ENCODE results near the gene CRYBB1. TPM values are rescaled to one million over a fixed set of nuclear protein-coding genes. Genes with fewer than 3 reads are reported as not detected.

CRYBB1 gene
- total RNA-seq, 1 donor from 2014 or later: 1.4 TPM

DNA sequence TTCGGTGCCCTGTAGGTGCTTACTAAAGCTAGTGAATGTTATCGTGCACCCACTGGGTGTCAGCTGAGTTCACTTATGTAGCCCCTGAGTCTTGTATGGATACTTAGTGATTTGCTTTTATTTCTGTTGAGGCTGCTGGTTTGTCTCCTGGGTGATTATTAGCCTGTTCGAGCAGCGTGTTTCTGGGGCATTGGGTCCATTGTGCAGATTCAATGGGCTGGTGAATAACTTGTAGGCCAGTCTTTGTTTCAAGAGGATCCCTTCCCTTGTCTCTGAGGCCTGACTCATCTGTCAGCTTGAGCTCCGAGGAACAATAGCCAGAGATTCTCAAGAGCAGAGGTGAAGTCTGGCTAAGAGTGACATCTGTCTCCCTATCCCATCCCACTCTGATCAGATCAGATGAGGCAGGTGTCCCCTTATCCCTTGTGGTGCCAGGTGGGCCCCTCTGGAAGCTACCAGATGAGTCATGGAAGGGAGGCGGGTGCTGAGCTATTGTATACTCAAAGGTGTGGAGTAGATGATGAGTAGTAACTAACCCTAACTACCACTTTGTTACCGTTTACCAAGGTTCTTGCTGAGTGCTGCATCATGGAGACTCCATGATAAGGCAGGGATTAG, 43.2 kb upstream of the CRYBB1 start:
- DNase-seq (no peak), ATAC-seq (no peak)
- H3K36me3 ChIP-seq: no peaks in the 10 kb centered on the region
- H3K27me3 ChIP-seq (ENCODE audit: low read depth): peaks cover 25% of the 10 kb centered on the region
- intact Hi-C loops (cut with DNase I): no loop called here
- H3K27ac ChIP-seq: no peak overlapping the region
- no peak overlapping the region for H3K4me3 ChIP-seq
- H3K9me3 ChIP-seq: no peaks in the 10 kb centered on the region
- TF ChIP-seq, protein P1, sequence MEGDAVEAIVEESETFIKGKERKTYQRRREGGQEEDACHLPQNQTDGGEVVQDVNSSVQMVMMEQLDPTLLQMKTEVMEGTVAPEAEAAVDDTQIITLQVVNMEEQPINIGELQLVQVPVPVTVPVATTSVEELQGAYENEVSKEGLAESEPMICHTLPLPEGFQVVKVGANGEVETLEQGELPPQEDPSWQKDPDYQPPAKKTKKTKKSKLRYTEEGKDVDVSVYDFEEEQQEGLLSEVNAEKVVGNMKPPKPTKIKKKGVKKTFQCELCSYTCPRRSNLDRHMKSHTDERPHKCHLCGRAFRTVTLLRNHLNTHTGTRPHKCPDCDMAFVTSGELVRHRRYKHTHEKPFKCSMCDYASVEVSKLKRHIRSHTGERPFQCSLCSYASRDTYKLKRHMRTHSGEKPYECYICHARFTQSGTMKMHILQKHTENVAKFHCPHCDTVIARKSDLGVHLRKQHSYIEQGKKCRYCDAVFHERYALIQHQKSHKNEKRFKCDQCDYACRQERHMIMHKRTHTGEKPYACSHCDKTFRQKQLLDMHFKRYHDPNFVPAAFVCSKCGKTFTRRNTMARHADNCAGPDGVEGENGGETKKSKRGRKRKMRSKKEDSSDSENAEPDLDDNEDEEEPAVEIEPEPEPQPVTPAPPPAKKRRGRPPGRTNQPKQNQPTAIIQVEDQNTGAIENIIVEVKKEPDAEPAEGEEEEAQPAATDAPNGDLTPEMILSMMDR (IDR thresholded peaks at IDR 0.05): no peak
- peaks cover 31% of the 10 kb centered on the region for H3K4me1 ChIP-seq

DNA sequence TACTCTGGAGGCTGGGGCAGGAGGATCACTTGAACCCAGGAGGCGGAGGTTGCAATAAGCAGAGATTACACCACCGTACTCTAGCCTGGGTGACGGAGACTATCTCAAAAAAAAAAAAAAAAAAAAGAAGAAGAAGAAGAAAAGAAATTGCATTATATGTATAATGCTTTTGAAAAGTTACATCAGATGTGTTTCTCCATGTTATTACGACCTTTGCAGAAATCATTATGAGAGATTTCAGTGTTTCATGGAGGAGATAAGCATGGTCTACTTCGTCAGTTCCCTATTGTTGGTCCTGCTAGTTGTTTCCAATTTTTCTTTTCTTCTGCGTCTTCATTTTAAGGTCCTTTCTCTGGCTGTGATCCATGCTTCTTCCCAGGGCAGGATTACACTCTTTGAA, 42.5 kb upstream of the CRYBB1 start:
- Histone ChIP-seq H3K4me1 (peaks cover 27% of the 10 kb centered on the region), H3K9me3 (no peaks in the 10 kb centered on the region), H3K36me3 (no peaks in the 10 kb centered on the region), H3K27me3 (ENCODE audit: low read depth) (peaks cover 25% of the 10 kb centered on the region), H3K27ac (no peak overlapping the region), H3K4me3 (no peak overlapping the region)
- TF ChIP-seq, protein P1 (IDR thresholded peaks at IDR 0.05): no peak
- intact Hi-C loops (cut with DNase I): no loop called here
- no peak for ATAC-seq
- no peak for DNase-seq

DNA sequence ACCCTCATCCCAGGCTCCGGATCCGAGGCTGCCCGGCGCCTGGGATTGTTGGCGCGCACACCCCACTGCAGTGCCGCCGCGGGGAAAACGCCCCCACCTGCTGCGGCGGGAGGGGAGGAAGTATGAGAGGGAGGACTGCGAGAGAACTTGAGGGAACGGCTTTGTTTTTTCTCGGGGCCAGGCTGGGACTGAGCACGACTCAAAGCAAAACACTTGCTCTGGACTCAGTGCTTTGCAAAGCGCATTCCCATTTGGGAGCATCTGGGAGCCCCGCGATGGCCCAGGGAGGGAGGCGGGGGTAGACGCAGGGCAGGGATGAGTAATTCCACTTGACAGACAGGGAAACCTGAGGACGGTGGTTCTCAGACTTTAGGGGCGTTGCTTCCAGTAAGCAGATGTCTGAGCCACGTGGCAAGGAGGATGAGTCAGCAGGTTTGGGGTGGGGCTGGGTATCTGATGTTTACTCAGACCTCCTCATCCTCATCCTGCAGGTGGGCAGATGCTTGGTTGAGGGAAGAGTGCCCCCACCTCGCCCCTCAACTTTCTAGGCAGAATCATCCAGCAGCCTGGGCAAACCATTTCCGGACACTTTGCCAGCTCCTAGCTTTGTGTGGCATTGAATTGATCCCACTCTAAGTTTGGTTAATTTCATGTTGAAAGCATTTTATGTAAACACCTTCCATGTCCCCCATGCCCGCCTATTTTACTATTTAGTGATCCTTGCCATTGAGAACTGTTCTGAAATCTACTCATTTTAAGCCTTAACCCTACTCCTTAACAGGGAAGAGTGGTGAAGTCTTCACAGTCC, 41.0 kb upstream of the CRYBB1 start:
- Histone ChIP-seq H3K4me1 (peaks cover 27% of the 10 kb centered on the region), H3K9me3 (no peaks in the 10 kb centered on the region), H3K27ac (no peak overlapping the region), H3K27me3 (ENCODE audit: low read depth) (peaks cover 30% of the 10 kb centered on the region), H3K4me3 (peak overlapping the region; percentile 52), H3K36me3 (no peaks in the 10 kb centered on the region)
- TF ChIP-seq, protein P1 (IDR thresholded peaks at IDR 0.05): no peak
- DNase-seq: no peak
- peak; percentile 57 to 74 for ATAC-seq
- intact Hi-C loops (cut with DNase I): no loop called here

DNA sequence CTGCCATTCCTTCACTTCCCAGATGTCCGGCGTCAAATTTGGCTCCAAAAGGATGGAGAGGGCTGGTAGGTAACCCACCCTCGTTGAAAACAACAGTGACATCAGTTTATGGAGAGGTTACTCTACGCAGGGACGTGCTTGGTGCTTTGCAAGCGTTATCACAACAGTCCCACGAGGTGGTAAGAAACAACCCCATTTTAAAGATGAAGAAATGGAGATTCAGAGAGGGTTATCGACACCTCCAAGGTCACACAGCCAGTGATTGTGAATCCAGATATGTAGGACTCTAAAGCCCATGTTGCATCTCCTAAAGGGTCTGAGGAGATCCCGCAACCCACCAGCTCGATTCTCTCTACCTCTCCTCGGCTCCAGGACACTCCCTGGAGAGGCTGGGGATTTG, 40.3 kb upstream of the CRYBB1 start:
- ATAC-seq (peak; percentile 18 to 25), DNase-seq (no peak)
- peaks cover 30% of the 10 kb centered on the region for H3K27me3 ChIP-seq (ENCODE audit: low read depth)
- intact Hi-C loops (cut with DNase I): no loop called here
- TF ChIP-seq, protein P1 (IDR thresholded peaks at IDR 0.05): no peak
- H3K4me1 ChIP-seq: peaks cover 27% of the 10 kb centered on the region
- no peaks in the 10 kb centered on the region for H3K9me3 ChIP-seq
- peak overlapping the region; percentile 52 for H3K4me3 ChIP-seq
- no peak overlapping the region for H3K27ac ChIP-seq
- H3K36me3 ChIP-seq: no peaks in the 10 kb centered on the region

DNA sequence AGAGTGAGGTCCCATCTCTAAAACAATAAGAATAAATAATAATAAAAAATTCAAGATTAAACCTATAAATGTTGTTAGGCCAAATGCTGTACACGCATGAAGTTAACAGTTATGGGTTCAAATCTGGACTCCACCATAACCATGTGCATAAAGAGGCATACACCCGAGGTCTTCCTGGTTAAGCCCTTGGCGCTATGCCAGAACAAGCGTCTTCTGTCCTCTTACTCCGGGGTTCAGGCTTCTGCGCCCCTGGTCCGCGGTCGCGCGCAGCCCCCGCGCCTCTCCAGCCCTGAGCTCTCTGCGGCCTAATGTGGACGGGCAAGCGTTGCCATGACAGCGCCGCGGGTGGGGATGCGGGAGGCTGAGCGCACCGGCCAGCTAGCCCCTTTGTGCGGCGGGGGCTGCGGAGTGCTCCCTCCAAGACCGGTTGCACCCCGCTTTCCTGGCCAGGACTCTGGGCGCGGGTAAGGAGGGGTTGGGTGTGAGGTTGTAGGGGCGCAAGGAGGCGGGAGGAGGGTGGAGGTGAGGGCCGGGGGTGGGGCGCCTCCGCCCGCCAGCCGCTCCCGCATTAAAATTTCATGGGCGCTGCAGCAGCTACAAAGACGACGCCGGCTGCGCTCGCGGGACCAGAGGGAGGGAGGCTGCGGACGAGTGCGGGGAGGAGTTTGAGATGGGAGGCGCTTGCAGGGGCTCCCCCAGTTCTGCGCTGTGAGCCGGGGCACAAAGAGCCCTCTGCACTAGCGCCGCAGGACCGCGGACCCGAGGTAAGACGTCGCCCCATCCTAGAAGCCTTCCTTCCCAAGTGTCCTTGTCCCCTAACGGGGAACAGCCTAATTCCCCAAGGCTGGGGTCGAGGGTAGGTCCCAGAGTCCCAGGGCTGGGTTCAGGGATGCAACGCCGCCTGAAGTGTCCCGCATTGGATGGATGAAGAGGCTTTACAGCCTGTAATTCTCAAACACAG, 39.3 kb upstream of the CRYBB1 start, which contains the start of gene MIAT:
Gene MIAT (plus strand): TSS at position 698 of the 961 bp plus-strand sequence.
- no peaks in the 10 kb centered on the region for H3K36me3 ChIP-seq
- ATAC-seq (peak; percentile 56 to 63), DNase-seq (peak; percentile 59)
- no peaks in the 10 kb centered on the region for H3K9me3 ChIP-seq
- TF ChIP-seq, protein P1 (IDR thresholded peaks at IDR 0.05): no peak
- H3K4me3 ChIP-seq: peak within 1 kb of the TSS; percentile 52
- H3K4me1 ChIP-seq: peaks cover 27% of the 10 kb centered on the region
- intact Hi-C loops (cut with DNase I): no loop called here
- H3K27ac ChIP-seq: no peak within 1 kb of the TSS
- peaks cover 30% of the 10 kb centered on the region for H3K27me3 ChIP-seq (ENCODE audit: low read depth)

All from lower lobe of right lung (tissue), 2 donors.